Neural crest cell (in vitro differentiated cells): ENCODE data around the gene HYI. TPM values are rescaled to one million over a fixed set of nuclear protein-coding genes. Genes with fewer than 3 reads are reported as not detected.

Experiments
- DNase-seq: peaks from one replicate; pipeline ENCODE4 v3.0.0; 2021; ENCODE audit warnings: low read depth, mixed read lengths, low spot score
- H3K27ac Mint-ChIP-seq: one replicate; pipeline ENCODE4 v1.8.0; 2021; ENCODE audit warnings: mild to moderate bottlenecking, mixed read lengths; ENCODE audit not compliant: unreplicated experiment
- H3K27me3 Mint-ChIP-seq: 2 replicates; pipeline ENCODE4 v1.8.0; 2021; ENCODE audit warnings: low read depth, mild to moderate bottlenecking, mixed read lengths
- H3K36me3 Mint-ChIP-seq: 2 replicates; pipeline ENCODE4 v1.8.0; 2021; ENCODE audit warnings: low read depth, mild to moderate bottlenecking, mixed read lengths
- H3K4me1 Mint-ChIP-seq: 2 replicates; pipeline ENCODE4 v1.8.0; 2021; ENCODE audit warnings: mixed read lengths
- H3K4me3 Mint-ChIP-seq: one replicate; pipeline ENCODE4 v1.8.0; 2021; ENCODE audit warnings: mild to moderate bottlenecking, mixed read lengths
- H3K9me3 Mint-ChIP-seq: 2 replicates; pipeline ENCODE4 v1.8.0; 2021; ENCODE audit warnings: mixed read lengths
- CTCF ChIP-seq: fragments of 200-600 bp; sonication (generic); conservative IDR thresholded peaks from 2 replicates; pipeline ENCODE4 v1.5.0; 2021; ENCODE audit warnings: antibody characterized with exemption, mild to moderate bottlenecking
- total RNA-seq: library from RNA; stranded (reverse); gene quantifications from 2 replicates; pipeline ENCODE4 v1.2.1, GENCODE V29; 2021

The HYI gene
- total RNA-seq, 1 donor from 2014 or later: 46.6 TPM

- TF ChIP-seq CTCF: no peak
- Mint-ChIP-seq H3K36me3 (peaks cover 21% of the 10 kb centered on the region), H3K9me3 (no peaks in the 10 kb centered on the region), H3K4me1 (no peaks in the 10 kb centered on the region), H3K4me3 (peak overlapping the region; percentile 18), H3K27ac (peak overlapping the region; percentile 81), H3K27me3 (no peaks in the 10 kb centered on the region)
- no peak for DNase-seq
These were observed 7.9 kb downstream of the HYI start for GRCh38 chr1:43445606-43446387.

- DNase-seq: no peak
- H3K9me3 Mint-ChIP-seq: no peaks in the 10 kb centered on the region
- no peaks in the 10 kb centered on the region for H3K27me3 Mint-ChIP-seq
- peak overlapping the region; percentile 3 for H3K27ac Mint-ChIP-seq
- H3K4me3 Mint-ChIP-seq: no peak overlapping the region
- peaks cover 19% of the 10 kb centered on the region for H3K36me3 Mint-ChIP-seq
- H3K4me1 Mint-ChIP-seq: no peaks in the 10 kb centered on the region
- no peak for TF ChIP-seq CTCF
These were observed 8.9 kb downstream of the HYI start for GRCh38 chr1:43444836-43445235.

GRCh38 chr1:43444151-43444828, 9.4 kb downstream of the HYI start:
- no peak for DNase-seq
- TF ChIP-seq CTCF: no peak
- Mint-ChIP-seq H3K36me3 (peaks cover 17% of the 10 kb centered on the region), H3K4me1 (no peaks in the 10 kb centered on the region), H3K9me3 (no peaks in the 10 kb centered on the region), H3K27ac (no peak overlapping the region), H3K27me3 (no peaks in the 10 kb centered on the region), H3K4me3 (no peak overlapping the region)

- no peaks in the 10 kb centered on the region for H3K9me3 Mint-ChIP-seq
- H3K4me1 Mint-ChIP-seq: no peaks in the 10 kb centered on the region
- peaks cover 13% of the 10 kb centered on the region for H3K36me3 Mint-ChIP-seq
- peak overlapping the region; percentile 27 for H3K4me3 Mint-ChIP-seq
- no peaks in the 10 kb centered on the region for H3K27me3 Mint-ChIP-seq
- no peak overlapping the region for H3K27ac Mint-ChIP-seq
- no peak for TF ChIP-seq CTCF
- no peak for DNase-seq
These were observed 10.4 kb downstream of the HYI start for GRCh38 chr1:43443197-43443946.

GRCh38 chr1:43442756-43443155, 11.0 kb downstream of the HYI start:
- Mint-ChIP-seq H3K9me3 (no peaks in the 10 kb centered on the region), H3K4me3 (no peak overlapping the region)
- no peak for DNase-seq

More at GRCh38 chr1:43442756-43443155, 11.0 kb downstream of the HYI start:
- H3K4me1 Mint-ChIP-seq: no peaks in the 10 kb centered on the region
- no peak overlapping the region for H3K27ac Mint-ChIP-seq
- no peaks in the 10 kb centered on the region for H3K27me3 Mint-ChIP-seq
- no peak for TF ChIP-seq CTCF
- peaks cover 13% of the 10 kb centered on the region for H3K36me3 Mint-ChIP-seq
